PC-9 (cell line): ENCODE data around the gene VWA2. TPM values are rescaled to one million over a fixed set of nuclear protein-coding genes. Genes with fewer than 3 reads are reported as not detected.

ENCODE experiments used
- BruUV-seq: library from RNA; stranded (reverse); fragments of 400-500 nt; replicated peaks from 2 replicates; lab custom pipeline; 2021; lab: Mats Ljungman, UMichigan
- CTCF ChIA-PET: fragments of 300-600 bp; sonication (Branson Sonifier 250); formaldehyde crosslinking; loops from one replicate; lab custom pipeline; 2022; ENCODE audit warnings: antibody characterized with exemption; lab: Charles Lee
- POLR2A ChIA-PET: fragments of 300-600 bp; sonication (Branson Sonifier 250); formaldehyde crosslinking; loops from one replicate; lab custom pipeline; 2022; ENCODE audit warnings: antibody characterized with exemption; ENCODE audit not compliant: unreplicated experiment; lab: Charles Lee
- DNase-seq, 2 experiments: peaks; one replicate each; pipeline versions ENCODE4 v3.0.0 to v3.0.0-alpha.2; 2015 to 2022; ENCODE audit warnings: mixed read lengths in 1 of 2
- H2AFZ ChIP-seq: fragments of 200-600 bp; sonication (generic); 2 replicates; pipeline ENCODE4 v1.8.1; 2017; ENCODE audit warnings: antibody characterized with exemption
- H3F3A ChIP-seq: fragments of 200-600 bp; sonication (generic); 2 replicates; pipeline ENCODE4 v1.8.1; 2017; ENCODE audit warnings: antibody characterized with exemption, mild to moderate bottlenecking, low read depth; ENCODE audit not compliant: insufficient read depth
- H3K27ac ChIP-seq: fragments of 200-600 bp; sonication (generic); 2 replicates; pipeline ENCODE4 v1.6.1; 2016; ENCODE audit warnings: mixed run types
- H3K27me3 ChIP-seq: fragments of 200-600 bp; sonication (generic); 2 replicates; pipeline ENCODE4 v1.6.1; 2016; ENCODE audit warnings: low read depth, mixed run types; ENCODE audit not compliant: insufficient read depth
- H3K36me3 ChIP-seq: fragments of 200-600 bp; sonication (generic); 2 replicates; pipeline ENCODE4 v1.6.1; 2016; ENCODE audit warnings: low read depth, mixed run types
- H3K4me1 ChIP-seq: fragments of 200-600 bp; sonication (generic); replicated peaks from 2 replicates; pipeline ENCODE4 v1.6.1; 2016; ENCODE audit warnings: mixed run types; ENCODE audit not compliant: insufficient read depth
- H3K4me2 ChIP-seq: fragments of 200-600 bp; sonication (generic); 2 replicates; pipeline ENCODE4 v1.6.1; 2017; ENCODE audit warnings: mixed run types
- H3K4me3 ChIP-seq: fragments of 200-600 bp; sonication (generic); 2 replicates; pipeline ENCODE4 v1.6.1; 2016; ENCODE audit warnings: mixed run types
- H3K79me2 ChIP-seq: fragments of 200-600 bp; sonication (generic); 2 replicates; pipeline ENCODE4 v1.6.1; 2017; ENCODE audit warnings: low read depth, mixed run types
- H3K9me2 ChIP-seq: fragments of 200-600 bp; sonication (generic); 2 replicates; pipeline ENCODE4 v1.8.1; 2017; ENCODE audit warnings: mild to moderate bottlenecking; ENCODE audit not compliant: insufficient read depth
- H3K9me3 ChIP-seq: fragments of 200-600 bp; sonication (generic); 2 replicates; pipeline ENCODE4 v1.8.1; 2016; ENCODE audit warnings: low read depth; ENCODE audit not compliant: insufficient read depth
- H4K20me1 ChIP-seq: fragments of 200-600 bp; sonication (generic); 2 replicates; pipeline ENCODE4 v1.8.1; 2017; ENCODE audit not compliant: insufficient read depth
- EZH2 ChIP-seq: fragments of 200-600 bp; sonication (generic); IDR thresholded peaks from 2 replicates; pipeline ENCODE4 v1.8.0; 2017; ENCODE audit warnings: antibody characterized with exemption, low read depth
- intact Hi-C: fragments of 100-400 bp; cut with micrococcal nuclease; formaldehyde crosslinking; loops from one replicate; pipeline ENCODE4 v1.10.0; 2022; ENCODE audit not compliant: unreplicated experiment
- total RNA-seq: library from RNA; stranded (reverse); gene quantifications from 2 replicates; pipeline ENCODE4 v1.2.3, GENCODE V29; 2021
- TF ChIP-seq, protein P1 (sequence below): fragments of 200-600 bp; sonication (generic); conservative IDR thresholded peaks from 2 replicates; pipeline ENCODE4 v1.6.1; 2017; ENCODE audit warnings: mixed run types, antibody characterized with exemption, mild to moderate bottlenecking, moderate library complexity

VWA2 gene
- total RNA-seq, 1 experiment from 2014 or later = 0.48 TPM

DNA sequence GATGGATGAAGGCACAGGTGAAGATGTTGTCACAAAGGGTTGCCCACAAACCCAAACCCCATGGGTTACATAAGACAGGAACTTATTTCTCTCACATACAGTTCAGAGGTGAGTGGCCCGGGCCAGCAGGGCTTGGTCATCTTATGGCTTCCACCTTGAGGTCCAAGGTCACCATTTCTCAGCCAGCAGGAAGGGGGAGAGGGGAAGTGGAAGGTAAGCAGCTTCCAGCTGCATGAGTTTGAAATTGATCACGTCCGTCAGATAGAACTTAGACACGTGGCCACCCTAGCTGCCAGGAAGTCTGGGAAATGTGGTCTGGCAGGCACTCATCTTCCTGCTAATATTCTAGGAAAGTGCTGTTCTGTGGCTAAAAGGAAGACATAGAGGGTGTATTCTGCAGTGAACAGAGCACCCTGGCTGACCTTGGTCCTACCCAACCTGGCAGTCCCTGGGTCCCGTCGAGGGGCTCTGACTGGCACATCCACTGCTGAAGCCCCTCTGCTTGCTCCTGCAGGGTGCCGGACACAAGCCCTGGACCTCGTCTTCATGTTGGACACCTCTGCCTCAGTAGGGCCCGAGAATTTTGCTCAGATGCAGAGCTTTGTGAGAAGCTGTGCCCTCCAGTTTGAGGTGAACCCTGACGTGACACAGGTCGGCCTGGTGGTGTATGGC, 49.5 kb downstream of the VWA2 start:
- Histone ChIP-seq H3K27ac (no peak overlapping the region), H3K36me3 (no peaks in the 10 kb centered on the region), H2AFZ (no peak overlapping the region), H3K9me3 (no peaks in the 10 kb centered on the region), H3K9me2 (no peaks in the 10 kb centered on the region), H3K4me3 (no peak overlapping the region), H3K79me2 (no peaks in the 10 kb centered on the region), H3F3A (no peaks in the 10 kb centered on the region), H3K4me2 (no peak overlapping the region), H3K27me3 (no peaks in the 10 kb centered on the region), H4K20me1 (no peaks in the 10 kb centered on the region), H3K4me1 (no peaks in the 10 kb centered on the region)
- no peak for TF ChIP-seq EZH2
- TF ChIP-seq, protein P1, sequence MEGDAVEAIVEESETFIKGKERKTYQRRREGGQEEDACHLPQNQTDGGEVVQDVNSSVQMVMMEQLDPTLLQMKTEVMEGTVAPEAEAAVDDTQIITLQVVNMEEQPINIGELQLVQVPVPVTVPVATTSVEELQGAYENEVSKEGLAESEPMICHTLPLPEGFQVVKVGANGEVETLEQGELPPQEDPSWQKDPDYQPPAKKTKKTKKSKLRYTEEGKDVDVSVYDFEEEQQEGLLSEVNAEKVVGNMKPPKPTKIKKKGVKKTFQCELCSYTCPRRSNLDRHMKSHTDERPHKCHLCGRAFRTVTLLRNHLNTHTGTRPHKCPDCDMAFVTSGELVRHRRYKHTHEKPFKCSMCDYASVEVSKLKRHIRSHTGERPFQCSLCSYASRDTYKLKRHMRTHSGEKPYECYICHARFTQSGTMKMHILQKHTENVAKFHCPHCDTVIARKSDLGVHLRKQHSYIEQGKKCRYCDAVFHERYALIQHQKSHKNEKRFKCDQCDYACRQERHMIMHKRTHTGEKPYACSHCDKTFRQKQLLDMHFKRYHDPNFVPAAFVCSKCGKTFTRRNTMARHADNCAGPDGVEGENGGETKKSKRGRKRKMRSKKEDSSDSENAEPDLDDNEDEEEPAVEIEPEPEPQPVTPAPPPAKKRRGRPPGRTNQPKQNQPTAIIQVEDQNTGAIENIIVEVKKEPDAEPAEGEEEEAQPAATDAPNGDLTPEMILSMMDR = no peak
- no TSS peak for BruUV-seq
- DNase-seq = no peak
- intact Hi-C loops = no loop called here
- ChIA-PET CTCF (no interaction called here), POLR2A (no interaction called here)

- H3K79me2 ChIP-seq = no peaks in the 10 kb centered on the region
- ChIA-PET CTCF (no interaction called here), POLR2A (no interaction called here)
- BruUV-seq = no TSS peak
- H3K27me3 ChIP-seq = no peaks in the 10 kb centered on the region
- no peak for DNase-seq
- H4K20me1 ChIP-seq = no peaks in the 10 kb centered on the region
- TF ChIP-seq, protein P1 = no peak
- TF ChIP-seq EZH2 = no peak
- no peaks in the 10 kb centered on the region for H3F3A ChIP-seq
- no peaks in the 10 kb centered on the region for H3K36me3 ChIP-seq
- intact Hi-C loops = no loop called here
- no peak overlapping the region for H3K4me3 ChIP-seq
- H3K9me2 ChIP-seq = no peaks in the 10 kb centered on the region
- no peak overlapping the region for H3K27ac ChIP-seq
- H2AFZ ChIP-seq = no peak overlapping the region
- H3K9me3 ChIP-seq = no peaks in the 10 kb centered on the region
- H3K4me2 ChIP-seq = no peak overlapping the region
- H3K4me1 ChIP-seq = no peaks in the 10 kb centered on the region
Measured at GRCh38 chr10:114289096-114289436, 50.0 kb downstream of the VWA2 start.

- DNase-seq = no peak
- no peak overlapping the region for H3K4me2 ChIP-seq
- intact Hi-C loops = no loop called here
- H4K20me1 ChIP-seq = no peaks in the 10 kb centered on the region
- no peaks in the 10 kb centered on the region for H3K27me3 ChIP-seq
- H3K36me3 ChIP-seq = no peaks in the 10 kb centered on the region
- no peak overlapping the region for H2AFZ ChIP-seq
- H3K9me3 ChIP-seq = no peaks in the 10 kb centered on the region
- no TSS peak for BruUV-seq
- TF ChIP-seq, protein P1 = no peak
- TF ChIP-seq EZH2 = no peak
- no peaks in the 10 kb centered on the region for H3F3A ChIP-seq
- POLR2A ChIA-PET = no interaction called here
- H3K79me2 ChIP-seq = no peaks in the 10 kb centered on the region
- H3K4me3 ChIP-seq = no peak overlapping the region
- no peak overlapping the region for H3K27ac ChIP-seq
- no peaks in the 10 kb centered on the region for H3K9me2 ChIP-seq
- CTCF ChIA-PET = no interaction called here
- H3K4me1 ChIP-seq = no peaks in the 10 kb centered on the region
Measured at GRCh38 chr10:114290038-114290437, 51.0 kb downstream of the VWA2 start.
